SU-DHL-6 (cell line): ENCODE measurements around the gene HNRNPLL.

Experiments used
- CTCF ChIP-seq: fragments of 200-600 bp; sonication (generic); IDR thresholded peaks from one replicate; pipeline ENCODE4 v1.5.1; 2017; ENCODE audit warnings: antibody characterized with exemption, mild to moderate bottlenecking, low read length, moderate library complexity; ENCODE audit not compliant: insufficient read depth, poor library complexity, severe bottlenecking
- EZH2phosphoT487 ChIP-seq: fragments of 200-600 bp; sonication (generic), shearing (Covaris generic); conservative IDR thresholded peaks from 2 replicates; pipeline ENCODE4 v1.6.1; 2018; ENCODE audit warnings: mild to moderate bottlenecking, antibody characterized with exemption, low read length, moderate library complexity, mixed read lengths

GRCh38 chr2:38591152-38591551 lies 11.6 kb downstream of the HNRNPLL start:
- no peak for TF ChIP-seq CTCF
- no peak for TF ChIP-seq EZH2phosphoT487
